ENCODE results near the gene RNASEH1.

The RNASEH1 gene

DNA sequence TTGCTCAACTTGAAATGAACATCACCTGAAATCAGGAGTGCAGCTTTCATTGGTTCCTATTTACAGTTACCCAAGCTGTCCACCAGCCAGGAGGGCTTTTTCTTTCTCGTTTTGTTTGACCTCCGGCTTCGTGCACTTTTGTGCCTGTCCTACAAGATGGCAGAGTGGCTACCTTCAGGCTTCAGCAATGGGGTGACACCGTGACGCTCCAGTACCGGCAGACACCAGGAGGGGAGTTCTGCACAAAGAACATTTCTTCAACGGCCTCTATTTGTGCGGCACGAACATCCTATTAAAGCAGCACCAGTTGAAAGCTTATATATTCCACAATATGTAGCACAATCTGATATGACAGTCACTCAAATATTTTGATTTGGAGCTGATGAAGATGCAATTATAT lies 18.3 kb downstream of the RNASEH1 start:
- no peak for DNase-seq (ENCODE audit: extremely low read depth, low read depth)
- H3K4me3 ChIP-seq (replicated peaks; ENCODE audit: low read depth, low read length) = no peak overlapping the region
- TF ChIP-seq, protein P1, sequence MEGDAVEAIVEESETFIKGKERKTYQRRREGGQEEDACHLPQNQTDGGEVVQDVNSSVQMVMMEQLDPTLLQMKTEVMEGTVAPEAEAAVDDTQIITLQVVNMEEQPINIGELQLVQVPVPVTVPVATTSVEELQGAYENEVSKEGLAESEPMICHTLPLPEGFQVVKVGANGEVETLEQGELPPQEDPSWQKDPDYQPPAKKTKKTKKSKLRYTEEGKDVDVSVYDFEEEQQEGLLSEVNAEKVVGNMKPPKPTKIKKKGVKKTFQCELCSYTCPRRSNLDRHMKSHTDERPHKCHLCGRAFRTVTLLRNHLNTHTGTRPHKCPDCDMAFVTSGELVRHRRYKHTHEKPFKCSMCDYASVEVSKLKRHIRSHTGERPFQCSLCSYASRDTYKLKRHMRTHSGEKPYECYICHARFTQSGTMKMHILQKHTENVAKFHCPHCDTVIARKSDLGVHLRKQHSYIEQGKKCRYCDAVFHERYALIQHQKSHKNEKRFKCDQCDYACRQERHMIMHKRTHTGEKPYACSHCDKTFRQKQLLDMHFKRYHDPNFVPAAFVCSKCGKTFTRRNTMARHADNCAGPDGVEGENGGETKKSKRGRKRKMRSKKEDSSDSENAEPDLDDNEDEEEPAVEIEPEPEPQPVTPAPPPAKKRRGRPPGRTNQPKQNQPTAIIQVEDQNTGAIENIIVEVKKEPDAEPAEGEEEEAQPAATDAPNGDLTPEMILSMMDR (IDR thresholded peaks at IDR 0.05; ENCODE audit: low read depth, low read length, missing control alignments) = no peak

DNA sequence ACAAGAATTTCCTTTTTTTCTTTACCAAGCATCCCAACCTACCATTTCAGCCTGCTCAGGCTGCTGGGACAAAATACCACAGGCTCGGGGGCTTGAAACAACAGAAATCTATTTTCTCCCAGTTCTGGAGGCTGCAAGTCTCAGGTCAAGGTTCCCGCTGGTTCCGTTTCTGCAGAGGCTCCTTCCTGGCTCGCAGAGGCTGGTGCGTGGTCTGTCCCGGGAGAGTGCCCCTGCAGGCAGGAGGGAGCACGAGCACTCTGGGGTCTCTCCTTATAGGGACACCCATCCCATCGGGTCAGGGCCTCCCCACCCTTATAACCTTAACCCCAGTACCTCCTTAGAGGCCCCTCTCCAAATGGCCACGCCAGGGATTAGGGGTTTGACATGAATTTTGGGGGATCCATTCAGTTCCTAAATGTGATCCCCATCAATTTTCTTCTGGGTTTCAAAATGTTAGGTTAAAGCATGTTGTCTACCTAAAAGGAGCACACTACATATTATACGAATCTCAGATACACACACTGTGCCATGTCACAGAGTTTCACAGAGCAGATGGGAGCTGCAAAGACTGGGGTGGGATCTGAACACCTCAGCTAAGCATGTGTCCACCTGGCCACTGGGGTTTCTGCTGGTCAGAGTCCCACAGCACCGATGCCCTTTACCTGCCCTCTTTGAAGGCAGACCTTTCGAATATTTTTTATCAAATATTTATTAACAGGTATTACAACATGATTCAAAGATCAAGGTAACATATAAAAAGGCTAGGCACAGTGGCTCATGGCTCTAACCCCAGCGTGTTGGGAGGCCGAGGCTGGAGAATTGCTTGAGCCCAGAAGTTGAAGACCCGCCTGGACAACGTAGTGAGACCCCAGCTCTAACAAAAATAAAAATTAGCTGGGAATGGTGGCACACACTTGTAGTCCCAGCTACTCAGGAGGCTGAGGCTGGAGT lies 21.2 kb downstream of the RNASEH1 start:
- TF ChIP-seq, protein P1 (IDR thresholded peaks at IDR 0.05; ENCODE audit: low read depth, low read length, missing control alignments) = peak; percentile 43
- no peak for DNase-seq (ENCODE audit: extremely low read depth, low read depth)
- peak overlapping the region; percentile 35 for H3K4me3 ChIP-seq (replicated peaks; ENCODE audit: low read depth, low read length)

DNA sequence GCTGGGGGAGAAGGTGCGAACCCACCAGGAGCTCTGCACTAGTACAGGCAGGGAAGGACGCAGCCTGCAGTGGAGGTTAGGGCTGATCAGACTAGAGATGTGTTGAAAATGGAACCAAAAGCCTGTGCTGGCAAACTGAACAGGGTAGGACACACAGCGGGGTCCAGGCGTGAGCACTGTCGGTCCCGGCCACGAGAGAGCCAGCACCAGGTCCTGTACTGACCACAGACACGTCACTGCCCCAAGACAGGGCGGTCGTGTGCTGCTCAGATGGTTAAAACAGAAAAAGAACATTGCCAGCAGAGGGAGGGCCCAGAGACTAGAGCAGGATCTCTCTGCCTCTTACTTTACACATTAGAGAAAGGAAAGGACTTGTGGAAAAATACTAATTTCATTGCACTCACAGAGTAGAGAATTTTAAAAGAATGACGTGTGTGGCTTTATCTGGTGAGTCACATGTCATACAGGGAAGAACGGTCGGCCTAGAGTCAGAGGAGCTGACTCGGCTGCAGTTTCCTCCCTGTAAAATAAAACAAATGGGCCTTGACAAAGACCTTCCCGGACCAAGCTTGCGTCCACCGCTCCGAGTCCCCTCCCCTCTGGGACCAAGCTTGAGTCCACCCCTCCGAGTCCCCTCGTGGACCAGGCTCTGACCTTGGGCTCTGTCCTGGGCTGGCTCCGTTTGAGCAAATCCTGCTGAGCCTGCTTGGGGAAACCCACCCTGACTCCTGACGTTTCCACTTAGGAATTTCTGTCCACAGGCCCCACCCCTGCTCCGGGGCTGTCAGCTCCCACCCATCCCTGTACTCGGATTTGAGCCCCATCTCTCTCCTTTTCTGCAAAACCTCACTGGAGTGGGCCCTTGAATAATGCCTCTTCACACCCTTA lies 22.1 kb downstream of the RNASEH1 start:
- peak overlapping the region; percentile 35 for H3K4me3 ChIP-seq (replicated peaks; ENCODE audit: low read depth, low read length)
- DNase-seq (ENCODE audit: extremely low read depth, low read depth) = peak; percentile 75
- TF ChIP-seq, protein P1 (IDR thresholded peaks at IDR 0.05; ENCODE audit: low read depth, low read length, missing control alignments) = peak; percentile 20

DNA sequence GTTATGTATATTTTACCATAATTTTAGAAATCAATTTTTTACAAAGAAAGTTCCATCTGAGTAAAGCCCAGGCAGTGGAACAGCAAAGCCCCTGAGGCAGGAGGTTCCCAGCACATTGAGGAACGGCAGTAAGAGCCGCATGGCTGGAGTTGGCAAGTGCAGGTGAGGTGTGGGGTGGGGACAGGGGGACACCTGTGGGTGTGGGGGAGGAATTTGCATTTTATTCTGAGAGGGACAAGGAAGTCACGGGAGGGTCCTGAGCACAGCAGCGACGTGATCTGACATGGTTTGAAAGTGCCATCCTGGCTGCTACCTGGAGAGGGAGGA lies 22.7 kb downstream of the RNASEH1 start:
- TF ChIP-seq, protein P1 (IDR thresholded peaks at IDR 0.05; ENCODE audit: low read depth, low read length, missing control alignments) = no peak
- no peak for DNase-seq (ENCODE audit: extremely low read depth, low read depth)
- peak overlapping the region; percentile 35 for H3K4me3 ChIP-seq (replicated peaks; ENCODE audit: low read depth, low read length)

DNA sequence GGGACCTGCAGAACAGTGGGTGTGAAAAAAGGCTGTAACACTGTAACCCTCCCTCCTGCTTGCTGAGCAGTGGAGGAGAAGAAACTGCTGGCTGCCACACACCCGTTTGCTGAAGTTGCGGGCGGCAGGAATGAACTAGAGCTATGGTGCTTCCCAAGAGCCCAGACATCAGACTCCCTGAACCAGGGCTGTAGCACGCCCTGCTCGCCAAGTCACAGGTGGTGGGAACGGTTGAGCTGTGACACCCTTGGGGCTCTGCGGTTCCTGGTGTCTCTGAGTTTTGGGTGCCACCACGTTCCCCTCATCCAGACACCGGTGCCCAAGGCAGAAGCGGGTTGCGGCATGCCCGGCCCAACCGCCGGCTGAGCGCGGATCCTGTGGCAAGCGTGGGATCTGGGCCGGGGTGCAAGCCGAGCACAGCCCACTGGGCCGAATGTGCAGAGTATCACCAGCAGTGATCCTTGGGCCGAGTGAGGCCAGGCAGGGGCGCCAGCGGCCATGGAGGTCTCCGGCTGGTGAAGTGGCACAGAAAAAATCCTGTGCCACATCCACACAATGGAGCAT lies 23.8 kb downstream of the RNASEH1 start:
- H3K4me3 ChIP-seq (replicated peaks; ENCODE audit: low read depth, low read length) = no peak overlapping the region
- TF ChIP-seq, protein P1 (IDR thresholded peaks at IDR 0.05; ENCODE audit: low read depth, low read length, missing control alignments) = no peak
- no peak for DNase-seq (ENCODE audit: extremely low read depth, low read depth)

DNA sequence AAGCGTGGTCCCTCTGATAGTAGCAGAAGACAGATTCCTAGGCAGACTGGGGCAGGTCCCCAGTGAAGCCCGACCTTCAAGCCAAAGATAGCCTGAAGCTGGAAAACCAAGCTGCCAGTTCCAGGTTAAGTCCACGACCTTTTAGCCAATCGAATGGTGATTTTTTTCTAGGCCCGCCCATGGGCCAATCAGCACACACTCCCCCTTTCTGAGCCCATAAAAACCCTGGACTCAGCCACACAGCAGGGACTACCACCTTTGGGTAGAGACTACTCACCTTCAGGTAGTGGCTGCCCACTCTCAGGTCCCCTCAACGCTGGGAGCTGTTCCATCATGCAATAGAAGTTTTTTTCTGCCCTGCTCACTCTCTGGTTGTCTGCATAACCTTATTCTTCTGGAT lies 24.3 kb downstream of the RNASEH1 start:
- TF ChIP-seq, protein P1 (IDR thresholded peaks at IDR 0.05; ENCODE audit: low read depth, low read length, missing control alignments) = no peak
- DNase-seq (ENCODE audit: extremely low read depth, low read depth) = no peak
- no peak overlapping the region for H3K4me3 ChIP-seq (replicated peaks; ENCODE audit: low read depth, low read length)
